T-helper 22 cell (primary cell): Measurements from ENCODE around the gene STIP1.
"Not testable (repeated sequence)": the region's sequence is repeated elsewhere in the genome, so short reads cannot be mapped to it uniquely, and the experiment has no call there.

Experiments
- DNase-seq: peaks from one replicate; pipeline ENCODE4 v3.0.0-alpha.2; 2020; ENCODE audit warnings: low read depth

The STIP1 gene

DNA sequence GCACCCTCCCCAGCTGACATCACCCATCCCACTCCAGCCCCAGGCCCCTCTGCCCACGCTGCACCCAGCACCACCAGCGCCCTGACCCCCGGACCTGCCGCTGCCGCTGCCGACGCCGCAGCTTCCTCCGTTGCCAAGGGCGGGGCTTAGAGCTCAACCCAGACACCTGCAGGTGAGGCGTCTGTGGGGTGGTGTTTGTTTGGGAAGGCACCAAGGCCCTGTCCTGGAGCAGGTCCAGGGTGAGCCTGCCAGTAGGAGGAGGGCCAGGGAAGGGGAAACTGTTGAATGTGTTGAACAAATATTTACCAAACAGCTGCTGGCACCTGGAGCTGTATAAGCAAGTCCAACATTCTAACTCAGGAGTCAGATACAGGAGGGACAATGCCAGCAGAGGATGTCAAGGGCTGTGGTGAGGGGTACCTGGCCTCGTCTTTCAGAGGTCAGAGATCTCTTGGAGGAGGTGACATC is 51.5 kb downstream of the STIP1 start:
- no peak for DNase-seq

DNA sequence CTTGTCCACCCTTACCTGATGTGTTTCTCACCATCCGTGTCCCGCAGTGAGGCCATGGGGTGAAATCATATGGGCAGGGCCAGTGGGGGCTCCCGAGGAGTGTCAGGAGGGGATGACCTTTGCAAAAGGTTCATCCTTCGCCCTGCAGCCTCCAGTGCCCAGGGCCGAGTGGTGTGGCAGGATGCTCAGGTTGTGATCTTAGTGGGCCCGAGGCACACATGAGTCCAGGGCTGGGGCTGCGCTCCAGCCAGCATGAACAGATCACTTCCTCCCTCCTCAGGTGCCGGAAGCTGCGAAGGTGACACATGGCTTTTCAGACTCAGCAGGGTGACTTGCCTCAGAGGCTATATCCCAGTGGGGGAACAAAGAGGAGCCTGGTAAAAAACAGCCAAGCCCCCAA is 52.1 kb downstream of the STIP1 start:
- DNase-seq, result no peak

DNA sequence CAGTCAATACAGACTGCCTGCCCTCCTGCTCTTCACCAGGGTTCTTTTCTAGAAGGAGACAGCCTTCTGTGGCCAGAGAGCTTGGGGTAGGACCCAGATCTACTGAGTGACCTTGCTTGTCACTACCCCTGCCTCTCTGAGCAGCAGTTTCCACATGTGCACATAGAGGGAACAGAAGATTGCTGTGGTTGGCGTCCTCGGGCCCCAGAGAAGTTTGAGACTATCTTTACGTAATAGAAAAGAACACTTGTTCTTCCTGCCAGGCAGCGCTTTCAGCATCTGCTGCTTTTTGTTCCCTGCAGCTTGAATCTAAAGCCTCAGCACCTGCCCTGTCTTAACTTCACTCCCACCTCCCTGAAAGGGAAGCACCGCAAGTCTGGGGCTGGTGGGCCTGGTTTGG is 53.0 kb downstream of the STIP1 start:
- DNase-seq, result no peak

DNA sequence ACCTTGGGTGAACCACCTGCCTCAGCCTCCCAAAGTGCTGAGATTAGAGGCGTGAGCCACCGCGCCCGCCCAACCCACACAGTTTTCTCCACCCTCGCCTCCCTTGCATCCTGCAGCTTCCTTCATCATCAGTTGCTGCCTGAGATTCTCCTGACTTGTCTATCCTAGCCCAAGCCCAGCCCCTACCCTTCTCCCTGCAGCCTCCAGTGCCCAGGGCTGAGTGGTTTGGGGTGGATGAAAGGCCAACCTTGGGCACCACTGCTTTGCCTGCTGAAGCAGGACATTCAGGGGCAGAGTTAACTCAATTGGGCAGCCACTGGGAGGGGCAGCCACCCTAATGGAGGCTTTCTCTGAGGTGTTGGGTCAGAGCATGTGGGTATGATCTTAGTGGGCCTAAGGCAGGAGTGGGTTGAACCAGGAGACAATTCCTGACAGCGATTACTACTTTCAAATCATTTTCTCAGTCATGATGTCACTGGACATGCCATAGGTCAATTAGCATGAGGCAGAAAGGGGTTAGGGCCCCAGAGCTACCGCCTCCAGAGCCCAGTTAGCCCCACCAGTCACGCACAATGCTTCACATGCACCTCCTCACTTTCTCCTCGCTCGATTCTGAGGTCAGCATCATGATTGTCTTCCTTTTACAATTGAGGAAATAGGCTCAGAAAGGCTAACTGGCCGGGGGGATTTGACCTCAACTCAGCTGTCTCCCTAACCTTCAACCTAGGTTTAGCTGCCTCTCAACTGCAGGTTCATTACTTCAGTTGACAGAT is 53.9 kb downstream of the STIP1 start:
- no peak for DNase-seq

DNA sequence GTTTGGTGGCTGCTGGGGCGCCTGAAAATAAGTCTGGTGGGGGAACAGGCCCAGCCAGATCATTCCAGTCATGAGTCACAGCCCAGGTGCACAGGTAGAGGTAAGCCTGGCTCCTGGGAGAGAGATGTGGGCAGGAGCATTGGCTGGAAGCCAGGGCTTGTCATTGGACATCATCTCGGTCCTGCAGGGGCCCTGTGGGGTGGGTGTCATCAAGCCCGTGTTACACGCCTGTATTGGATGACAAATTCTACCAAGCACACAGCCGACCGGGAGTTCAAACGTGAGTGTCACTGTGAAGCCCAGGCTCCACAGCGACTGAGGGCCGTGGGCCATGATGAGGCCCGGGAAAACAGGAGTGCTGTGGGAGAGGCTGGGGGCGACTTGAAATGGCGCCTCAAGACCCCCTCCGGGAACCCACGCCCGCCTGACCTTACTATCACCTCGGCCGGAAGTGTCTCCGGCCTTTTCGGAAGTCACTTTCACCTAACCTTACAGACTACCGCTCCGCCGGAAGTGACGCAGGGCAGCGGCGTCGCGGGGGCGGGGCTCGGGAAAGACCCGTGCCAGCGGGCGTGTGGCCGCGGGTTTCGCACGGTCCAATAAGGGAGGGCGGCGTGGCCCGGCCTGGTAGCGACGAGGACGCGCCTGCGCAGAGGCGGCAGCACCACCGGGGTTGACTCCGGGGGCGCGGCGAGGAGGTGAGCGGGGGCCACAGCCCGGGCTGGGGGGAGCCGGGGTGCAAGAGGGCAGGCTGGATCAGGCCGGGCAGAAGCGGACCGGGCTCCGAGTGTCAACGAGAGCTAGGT is 54.7 kb downstream of the STIP1 start, which contains the start of gene FKBP2:
TSS of gene FKBP2 (plus strand) at position 661 of the 806 bp plus-strand sequence. CDS start 1,293 bp downstream, outside the sequence.
- peak; percentile 96 for DNase-seq

DNA sequence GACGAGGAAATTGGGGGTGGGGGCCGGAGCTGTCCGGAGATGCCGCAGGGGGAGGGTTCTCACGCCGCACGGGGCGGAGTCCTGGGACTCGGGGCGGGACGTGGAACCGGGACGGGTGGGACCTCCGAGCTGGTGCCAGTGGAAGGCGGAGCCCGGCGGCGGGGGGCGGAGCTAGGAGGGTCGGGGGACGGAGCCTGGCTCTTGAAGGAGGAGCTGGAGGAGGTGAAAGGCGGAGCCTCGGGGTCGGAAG is 55.2 kb downstream of the STIP1 start:
- peak; percentile 99 for DNase-seq

DNA sequence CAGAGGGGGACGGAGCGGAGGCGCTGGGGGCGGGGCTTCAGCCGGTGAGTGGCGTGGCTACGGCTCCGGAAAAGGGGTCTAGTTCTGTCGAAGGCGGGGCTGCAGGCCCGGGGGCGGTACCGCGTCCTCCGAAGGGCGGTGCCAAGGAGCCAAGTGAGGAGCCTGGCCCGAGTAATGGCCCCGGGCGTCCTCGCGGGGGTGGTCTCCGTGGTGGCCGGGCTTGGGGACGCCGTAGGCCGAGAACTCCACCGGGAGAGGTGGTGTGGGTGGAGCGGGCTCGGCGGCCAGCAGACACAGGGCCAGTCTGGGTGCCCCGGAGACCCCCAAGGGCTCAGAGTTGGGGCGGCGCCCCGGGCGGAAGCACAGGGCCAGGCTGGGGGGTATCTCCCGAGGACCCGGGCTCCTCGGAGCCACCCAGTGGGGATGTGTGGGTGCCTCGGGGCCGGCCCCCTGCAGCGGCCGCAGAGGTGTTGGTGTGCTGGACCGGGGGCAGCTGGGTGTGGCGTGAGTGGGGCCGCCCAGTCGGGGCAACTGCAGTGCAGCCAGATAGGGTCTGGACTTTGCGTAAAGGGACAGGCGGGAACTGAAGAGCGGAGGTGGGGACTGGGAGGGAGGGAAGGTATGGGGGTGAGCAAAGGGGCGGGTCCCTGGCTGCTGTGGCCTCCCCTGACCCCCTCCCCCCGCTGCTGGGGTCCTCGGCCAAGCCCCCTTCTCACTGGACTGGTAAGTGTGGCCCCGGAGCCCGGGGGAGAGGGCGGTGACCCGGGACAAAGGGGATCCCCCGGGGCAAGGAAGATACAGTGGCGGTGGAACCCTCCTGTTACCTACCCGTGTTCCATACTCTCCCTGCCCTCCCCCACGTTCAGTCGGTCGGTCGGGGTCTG is 55.8 kb downstream of the STIP1 start:
- no peak for DNase-seq

DNA sequence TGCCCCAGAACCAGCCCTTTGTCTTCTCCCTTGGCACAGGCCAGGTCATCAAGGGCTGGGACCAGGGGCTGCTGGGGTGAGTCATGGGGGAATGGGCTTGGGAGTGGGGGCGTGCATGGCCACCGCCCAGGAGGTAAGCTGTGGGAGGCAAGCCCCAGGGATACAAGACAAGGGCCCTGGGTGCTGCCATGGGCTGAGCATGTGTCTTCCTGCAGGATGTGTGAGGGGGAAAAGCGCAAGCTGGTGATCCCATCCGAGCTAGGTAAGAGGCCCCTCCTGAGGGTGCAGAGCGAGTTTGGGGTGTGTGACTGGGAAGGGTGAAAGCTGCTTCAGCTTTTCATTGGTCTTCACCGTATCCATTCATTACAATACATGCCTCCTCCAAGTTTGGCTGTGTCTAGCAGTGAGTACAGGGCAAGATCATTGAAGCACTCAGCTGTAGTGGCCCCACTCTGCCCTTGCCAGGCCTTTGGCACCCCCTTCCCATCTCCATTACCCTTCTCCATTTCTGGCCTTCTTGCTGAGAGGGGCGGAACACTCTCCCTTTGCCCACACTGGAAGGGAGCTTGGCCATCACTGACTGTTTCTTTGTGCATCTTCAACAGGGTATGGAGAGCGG is 57.4 kb downstream of the STIP1 start:
- no peak for DNase-seq

DNA sequence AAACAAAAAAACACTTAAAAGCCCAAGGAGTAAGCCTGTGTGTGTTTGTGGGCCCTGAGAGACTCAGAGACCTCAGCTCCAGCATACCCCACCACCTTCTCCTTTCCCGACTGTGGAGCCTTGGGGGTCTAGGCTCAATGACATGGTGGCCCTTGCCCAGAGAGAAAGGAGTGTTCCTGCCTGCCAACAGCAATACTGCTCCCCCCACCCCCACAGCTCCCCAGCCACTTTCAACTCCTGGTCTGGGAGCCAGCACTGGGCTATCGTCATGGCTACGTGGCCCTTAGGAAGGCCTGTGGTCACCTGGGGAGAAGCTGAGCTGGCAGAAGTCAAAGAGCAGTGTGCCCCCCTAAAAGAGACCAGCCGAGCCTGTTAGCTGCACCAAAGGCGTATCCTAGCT is 58.1 kb downstream of the STIP1 start:
- no peak for DNase-seq

DNA sequence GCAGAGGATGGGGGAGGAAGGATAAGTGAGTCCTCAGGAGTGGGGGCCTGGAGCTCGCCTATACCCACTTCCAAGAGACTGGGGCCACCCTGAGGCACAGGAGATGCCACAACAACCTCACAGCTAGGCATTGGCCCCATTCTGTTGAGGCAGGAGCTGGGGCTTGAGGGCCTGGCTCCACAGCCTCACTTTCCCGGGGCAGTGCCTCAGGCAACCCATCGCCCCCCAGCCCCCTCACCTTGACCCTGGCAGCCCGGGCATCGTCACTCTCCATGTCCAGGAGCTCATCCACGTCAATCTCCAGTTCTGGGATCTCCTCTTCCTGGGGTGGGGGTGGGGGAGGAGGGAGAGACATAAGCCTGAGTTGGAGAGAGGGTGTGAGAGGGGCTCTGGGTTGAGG is 59.0 kb downstream of the STIP1 start:
- no peak for DNase-seq

DNA sequence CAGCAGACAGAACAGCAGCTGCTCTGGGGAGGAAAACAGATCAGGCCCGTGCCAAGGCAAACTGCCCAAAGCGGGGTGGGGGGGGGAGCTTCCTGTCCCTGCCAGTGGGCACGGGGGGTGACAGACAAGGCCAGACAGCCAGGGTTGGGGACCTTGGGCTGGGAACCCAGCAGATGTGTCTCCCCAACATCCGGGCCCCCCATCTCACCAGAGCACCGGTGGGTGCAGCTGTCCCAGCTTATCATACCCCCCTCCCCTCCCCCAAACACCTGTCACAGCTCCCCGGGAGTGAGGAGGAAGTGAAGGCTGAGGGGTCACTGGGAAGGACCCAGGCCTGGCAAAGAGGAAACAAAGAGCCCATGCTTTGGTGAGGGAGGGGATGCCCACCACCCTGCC is 59.4 kb downstream of the STIP1 start:
- DNase-seq, result no peak

DNA sequence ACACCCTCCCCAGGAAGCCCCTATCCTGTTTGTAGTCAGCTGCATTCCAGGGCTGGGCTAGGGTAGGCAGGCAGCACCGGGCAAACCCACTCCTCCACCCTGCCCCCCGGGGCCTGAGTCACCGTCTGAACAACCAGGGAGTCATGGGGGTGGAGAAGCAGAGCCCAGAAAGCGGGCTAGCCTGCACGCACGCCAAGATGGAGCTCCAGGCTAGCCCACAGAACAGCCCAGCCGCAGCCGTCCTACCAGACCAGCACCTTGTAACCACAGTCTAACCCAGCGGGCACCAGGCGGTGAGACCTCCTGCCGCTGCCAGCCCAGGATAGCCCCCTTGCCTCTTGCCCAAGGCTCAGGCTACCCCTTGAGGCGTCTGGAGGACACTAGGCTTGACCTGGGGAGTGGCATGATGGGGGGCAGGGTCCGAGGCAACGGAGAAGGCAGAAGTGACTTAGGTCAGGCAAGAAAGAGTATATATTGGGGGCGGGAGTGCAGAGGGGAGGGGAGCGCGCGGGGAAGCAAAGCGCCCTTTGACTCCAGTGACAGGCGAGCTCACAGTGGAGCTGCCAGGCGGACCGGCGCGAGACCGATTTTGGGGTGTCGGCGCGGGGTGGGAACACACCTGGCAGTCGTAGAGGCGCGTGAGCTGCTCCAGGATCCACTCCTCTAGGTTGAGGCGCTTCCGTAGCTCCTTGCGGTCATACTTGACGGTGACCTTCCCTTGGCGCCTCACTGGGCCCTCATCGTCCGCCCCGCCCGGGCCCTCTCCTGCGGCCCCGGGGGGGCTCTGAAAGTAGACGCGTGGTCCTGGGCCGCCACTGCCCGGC is 60.0 kb downstream of the STIP1 start:
- DNase-seq, result peak; percentile 66

DNA sequence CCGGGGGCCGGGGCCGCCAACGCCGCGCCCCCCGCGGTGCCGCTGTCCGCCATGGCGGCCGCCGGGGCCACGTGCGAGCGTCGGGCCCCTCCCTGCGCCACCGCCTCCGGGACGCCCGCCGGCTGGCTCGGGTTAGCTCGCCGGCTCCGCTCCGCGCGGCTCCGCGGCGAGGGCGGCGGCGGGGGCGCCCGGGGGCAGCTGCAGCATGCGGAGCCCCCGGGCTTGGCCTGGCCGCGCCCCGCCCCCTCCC is 60.6 kb downstream of the STIP1 start:
- not testable (repeated sequence) for DNase-seq

DNA sequence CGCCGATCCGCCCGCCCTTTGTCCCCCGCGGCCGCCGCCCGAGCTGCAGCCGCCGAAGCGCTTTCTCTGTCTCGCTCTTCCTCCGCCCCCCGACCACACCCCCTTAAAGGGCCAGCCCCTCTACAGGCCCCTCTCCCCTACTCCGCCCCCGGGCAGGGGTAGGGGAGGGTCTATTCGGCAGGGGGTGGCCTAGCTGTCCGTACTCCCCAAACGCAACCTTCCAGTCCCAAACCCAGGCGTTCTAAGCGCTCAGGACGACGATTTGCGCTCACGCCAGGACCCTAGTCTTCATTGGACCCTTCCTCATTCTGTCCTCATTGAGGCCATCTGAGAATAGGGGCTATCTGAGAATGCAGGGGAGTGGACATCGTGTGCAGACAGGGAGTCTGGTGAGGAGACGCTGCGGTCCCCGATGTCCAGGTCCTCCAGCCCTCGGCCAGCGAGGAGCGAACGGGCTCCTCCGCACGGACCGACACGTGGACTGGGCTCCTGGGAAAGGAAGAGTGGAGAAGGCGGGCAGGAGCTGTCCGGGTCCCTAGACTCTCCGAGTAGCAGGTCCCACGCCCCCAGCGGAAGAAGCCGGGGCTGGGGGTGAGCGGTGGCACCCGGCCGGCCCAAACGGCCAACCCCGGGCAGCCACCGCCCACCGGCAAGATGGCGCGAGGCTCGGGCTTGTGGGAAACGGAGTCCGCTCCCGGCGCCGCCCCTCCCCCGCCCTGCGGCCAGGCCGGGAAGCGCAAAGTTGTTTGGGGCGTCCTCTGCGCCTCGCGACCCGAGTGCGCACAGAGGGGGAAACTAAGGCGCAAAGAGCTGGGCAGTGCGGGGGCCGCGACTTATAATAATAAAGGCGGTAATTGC is 61.1 kb downstream of the STIP1 start, which contains the start of gene PPP1R14B:
TSS of gene PPP1R14B (minus strand) at position 73 of the 858 bp plus-strand sequence. CDS start 270 bp downstream, outside the sequence.
- peak; percentile 70 for DNase-seq

DNA sequence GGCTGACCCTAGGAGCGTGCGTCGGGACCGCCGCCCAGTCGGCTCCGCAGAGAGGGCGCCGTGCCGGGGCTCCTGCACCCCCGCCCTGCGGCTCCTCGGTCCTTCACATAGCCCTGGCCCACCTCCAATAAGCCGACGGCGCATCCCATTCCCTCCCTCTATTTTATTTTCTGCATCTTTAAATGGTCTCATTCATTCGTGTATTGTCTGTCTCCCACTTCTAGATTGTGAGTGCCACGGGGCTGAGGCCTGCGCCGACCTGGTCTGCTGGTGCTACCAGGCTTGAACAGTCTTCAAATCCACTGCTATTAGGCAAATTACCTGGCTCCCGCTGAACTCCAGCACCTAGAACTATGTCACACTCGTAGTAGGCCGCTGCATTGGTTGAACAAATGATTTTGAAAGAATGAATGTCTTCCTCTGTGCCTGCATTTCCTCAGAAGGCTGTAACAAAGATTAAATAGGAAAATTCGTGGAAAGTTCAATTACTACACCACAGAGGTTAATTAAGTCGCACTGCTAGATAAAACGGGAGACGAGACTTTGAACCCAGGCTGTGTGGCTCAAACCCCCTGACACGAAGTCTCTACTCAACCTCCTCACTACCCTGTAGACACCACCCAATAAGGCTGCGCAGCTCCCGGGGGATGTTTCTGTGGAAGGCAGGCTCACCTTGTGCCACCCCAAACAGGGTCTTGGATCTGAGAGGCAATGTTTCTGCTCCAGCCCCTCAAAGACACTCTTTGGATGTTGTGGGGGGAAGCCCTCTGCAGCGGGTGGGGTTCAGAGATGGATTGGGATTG is 62.0 kb downstream of the STIP1 start:
- no peak for DNase-seq

DNA sequence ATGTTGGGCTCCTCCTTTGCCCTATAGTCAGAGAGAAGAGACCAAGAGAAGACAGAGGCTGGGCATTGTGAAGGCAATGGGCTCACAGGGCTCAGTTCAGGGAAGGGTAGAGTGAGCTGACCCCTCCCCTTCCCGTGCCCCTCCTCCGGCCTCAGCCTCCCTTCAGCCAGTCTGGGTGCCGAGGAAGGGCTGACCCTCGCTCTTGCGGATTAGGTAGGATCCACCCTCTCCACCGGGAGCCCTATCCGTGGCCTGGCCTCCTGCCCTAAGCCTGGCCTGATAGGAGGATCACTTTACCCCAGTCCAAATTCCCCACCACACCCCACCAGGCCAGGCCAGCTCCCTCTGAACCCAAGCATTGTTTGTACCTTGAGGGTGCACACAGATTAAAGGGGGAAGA is 62.6 kb downstream of the STIP1 start:
- no peak for DNase-seq

DNA sequence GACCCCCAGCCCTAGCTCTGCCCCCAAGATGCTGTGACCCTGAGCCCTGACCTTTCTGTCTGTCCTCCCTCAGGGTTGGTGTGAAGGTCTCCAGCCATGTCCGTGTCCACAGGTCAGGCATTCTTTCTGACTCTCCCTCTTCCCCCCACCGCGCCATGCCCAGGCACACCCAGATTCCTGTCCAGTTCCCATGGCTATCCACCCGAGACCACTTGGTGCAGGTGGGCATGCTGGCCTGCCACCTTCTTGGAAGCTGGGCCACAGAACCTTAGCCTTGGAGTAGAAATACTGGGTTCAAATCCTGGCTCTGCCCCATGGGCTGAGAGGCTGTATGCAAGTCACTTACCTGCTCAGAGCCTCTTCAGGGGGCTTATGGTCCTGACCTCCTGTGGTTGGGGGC is 63.1 kb downstream of the STIP1 start:
- no peak for DNase-seq

DNA sequence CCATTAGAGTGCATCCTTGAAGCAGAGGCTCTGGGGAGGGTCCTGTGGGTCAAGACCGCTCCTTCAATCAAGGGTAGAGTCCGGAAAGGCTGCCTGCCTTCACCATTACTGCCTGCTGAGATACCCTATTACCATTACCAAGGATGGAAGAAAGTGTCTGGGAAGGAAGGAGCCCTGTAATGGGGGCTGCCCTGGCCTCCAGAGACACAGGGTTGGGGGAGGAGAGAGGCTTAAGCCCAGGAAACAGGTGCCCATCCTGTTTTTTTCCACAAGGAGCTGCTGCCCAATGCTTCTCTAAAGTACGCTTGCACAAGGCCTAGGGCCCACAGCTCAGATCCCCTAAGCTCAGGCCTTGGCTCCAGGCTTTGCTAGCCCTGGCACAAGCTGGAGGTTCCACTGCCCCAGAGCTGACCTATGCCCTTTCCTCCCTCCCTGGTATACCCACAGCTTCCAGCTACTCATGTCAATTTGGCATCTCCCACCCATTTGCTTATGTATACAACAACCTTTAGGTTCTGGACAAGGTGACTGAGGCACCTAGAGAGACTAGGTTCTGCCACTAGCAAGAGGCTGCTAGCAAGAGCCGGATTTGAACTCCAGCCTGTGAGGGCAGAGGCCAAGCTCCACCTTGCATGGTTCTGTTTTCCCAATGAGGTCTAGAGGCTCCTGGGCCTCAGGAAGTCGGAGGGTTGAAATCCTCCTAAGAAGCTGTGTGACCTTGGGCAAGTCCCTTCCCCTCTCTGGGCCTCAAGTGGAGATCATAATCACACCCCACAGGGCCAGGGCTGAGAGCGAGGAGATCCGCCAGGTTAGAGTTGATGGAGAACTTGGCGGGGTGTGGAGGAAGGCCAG is 63.8 kb downstream of the STIP1 start:
- no peak for DNase-seq
